HG03196 (cell line): ENCODE measurements around the gene RNF103.

Experiments used
- ATAC-seq: cut with Tn5 transposase; IDR thresholded peaks from one replicate; pipeline ENCODE4 v1.9.1; 2021; ENCODE audit not compliant: unreplicated experiment

RNF103 gene

DNA sequence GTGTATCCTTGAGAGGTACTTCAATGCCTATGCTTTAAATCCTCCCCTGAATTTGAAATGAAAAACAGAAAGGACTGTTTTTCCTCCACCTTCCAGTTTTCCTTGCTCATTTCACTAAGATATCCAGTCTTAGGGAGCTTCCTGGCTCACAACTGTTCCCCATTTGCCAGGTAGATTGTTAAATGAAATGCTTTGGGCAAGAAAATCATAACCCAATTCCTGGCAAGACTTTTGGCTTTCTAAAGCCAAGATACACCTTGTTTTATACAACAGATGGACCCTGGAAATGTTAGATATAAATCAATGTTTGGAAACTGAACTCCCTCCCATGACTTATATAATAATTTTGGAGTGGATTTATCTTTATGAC is 56.9 kb downstream of the RNF103 start:
- no peak for ATAC-seq

GRCh38 chr2:86566158-86566820 is 57.4 kb downstream of the RNF103 start:
- no peak for ATAC-seq

DNA sequence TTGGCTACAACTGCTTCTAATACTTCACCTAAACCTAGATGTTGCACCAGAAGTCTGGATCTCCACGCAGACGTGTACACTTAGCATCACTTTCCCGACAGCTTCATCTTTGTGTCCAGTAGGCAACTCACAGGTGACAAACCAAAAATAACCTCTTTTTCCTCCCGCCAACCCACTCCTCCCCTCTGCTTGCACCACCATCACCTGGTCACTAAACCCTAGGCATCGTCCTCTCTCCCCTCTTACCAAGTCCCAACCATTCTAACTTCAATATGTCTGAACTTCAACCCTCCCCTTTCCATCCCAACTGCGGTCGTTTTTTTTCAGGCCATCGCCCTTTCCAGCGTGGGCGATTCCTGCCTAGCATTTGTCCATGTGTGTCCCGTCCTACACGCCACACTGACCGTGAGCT is 60.0 kb downstream of the RNF103 start:
- no peak for ATAC-seq

- peak; percentile 84 for ATAC-seq
Measured at GRCh38 chr2:86562922-86563649, 60.6 kb downstream of the RNF103 start, which contains the start of gene CHMP3. TSS of gene CHMP3 (minus strand) at chr2:86563443. CDS start at chr2:86563348, 95 bp downstream.

GRCh38 chr2:86562485-86562921 is 61.2 kb downstream of the RNF103 start:
- no peak for ATAC-seq

- no peak for ATAC-seq
Measured at GRCh38 chr2:86557836-86558235, 65.8 kb downstream of the RNF103 start.

DNA sequence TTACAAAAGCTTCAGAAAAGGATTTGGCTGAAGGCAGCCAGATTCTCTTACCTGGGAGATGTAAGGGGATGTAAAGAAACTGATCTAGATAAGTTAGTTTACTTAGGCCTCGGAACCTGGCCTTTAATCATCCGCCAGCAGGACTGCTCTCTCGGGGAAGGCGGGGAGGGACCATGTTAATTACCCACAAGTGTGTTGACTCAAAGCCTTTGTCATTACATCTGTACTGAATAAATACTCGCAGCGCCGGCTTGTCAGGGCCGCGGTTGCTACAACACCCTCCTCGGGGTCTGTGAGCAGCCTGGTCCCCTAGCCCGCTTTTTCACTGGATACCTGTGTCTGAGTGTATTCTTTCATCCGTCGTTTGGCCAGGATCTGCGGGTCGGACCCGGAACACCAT is 67.2 kb downstream of the RNF103 start:
- ATAC-seq = no peak
